ENCODE results near the gene CACNA1C.

GRCh38 chr12:2375871-2376270 is 323.1 kb downstream of the CACNA1C start:
- TF ChIP-seq FOS (IDR thresholded peaks at IDR 0.05; ENCODE audit: low read depth, low read length) (no peak), CTCF (conservative IDR thresholded peaks at IDR 0.05; ENCODE audit: low read depth, low read length) (no peak), RCOR1 (IDR thresholded peaks at IDR 0.05; ENCODE audit: insufficient replicate concordance, low read length) (no peak), SMC3 (IDR thresholded peaks at IDR 0.05; ENCODE audit: low read depth, low read length) (no peak), POLR2A (IDR thresholded peaks at IDR 0.05; ENCODE audit: low read depth, low read length) (no peak), MAFK (IDR thresholded peaks at IDR 0.05; ENCODE audit: low read depth, low read length) (no peak), MXI1 (IDR thresholded peaks at IDR 0.05; ENCODE audit: borderline replicate concordance, low read depth, low read length) (no peak)

All from IMR-90 (cell line).